Measurements from ENCODE around the gene POT1.

Gene POT1

GRCh38 chr7:124943472-124943871, 13.8 kb upstream of the POT1 start:
- POLR2A ChIA-PET = no interaction called here
- CTCF ChIA-PET = no interaction called here
- no peak for DNase-seq (ENCODE audit: extremely low spot score)
- TF ChIP-seq L3MBTL2 (conservative IDR thresholded peaks at IDR 0.05) = no peak

- no peak for DNase-seq (ENCODE audit: extremely low spot score)
- CTCF ChIA-PET = no interaction called here
- TF ChIP-seq HDGF (IDR thresholded peaks at IDR 0.05; ENCODE audit: borderline replicate concordance) = no peak
- TF ChIP-seq ZNF384 (IDR thresholded peaks at IDR 0.05) = no peak
- POLR2A ChIA-PET = no interaction called here
Observed at GRCh38 chr7:124942399-124942798, 12.8 kb upstream of the POT1 start.

GRCh38 chr7:124940306-124940705, 10.7 kb upstream of the POT1 start:
- POLR2A ChIA-PET = no interaction called here
- TF ChIP-seq ELF4 (IDR thresholded peaks at IDR 0.05) = no peak
- no peak for TF ChIP-seq ZNF384 (IDR thresholded peaks at IDR 0.05)
- no peak for TF ChIP-seq FOXA1 (IDR thresholded peaks at IDR 0.05)
- TF ChIP-seq FOXM1 (IDR thresholded peaks at IDR 0.05; ENCODE audit: borderline replicate concordance) = no peak
- TF ChIP-seq BHLHE40 (IDR thresholded peaks at IDR 0.05; ENCODE audit: borderline replicate concordance) = no peak
- TF ChIP-seq TARDBP (IDR thresholded peaks at IDR 0.05) = no peak
- no peak for TF ChIP-seq ARNT (IDR thresholded peaks at IDR 0.05)
- no peak for TF ChIP-seq L3MBTL2 (conservative IDR thresholded peaks at IDR 0.05)
- TF ChIP-seq SP1 (IDR thresholded peaks at IDR 0.05) = no peak
- TF ChIP-seq LEF1 (IDR thresholded peaks at IDR 0.05; ENCODE audit: borderline replicate concordance) = no peak
- TF ChIP-seq PKNOX1 (IDR thresholded peaks at IDR 0.05) = no peak
- TF ChIP-seq HDGF (IDR thresholded peaks at IDR 0.05; ENCODE audit: borderline replicate concordance) = no peak
- TF ChIP-seq SUZ12 (IDR thresholded peaks at IDR 0.05) = no peak
- TF ChIP-seq FOXK2 (IDR thresholded peaks at IDR 0.05) = no peak
- no peak for TF ChIP-seq CTBP1 (IDR thresholded peaks at IDR 0.05; ENCODE audit: borderline replicate concordance)
- no peak for TF ChIP-seq NFRKB (IDR thresholded peaks at IDR 0.05)
- no peak for DNase-seq (ENCODE audit: extremely low spot score)
- CTCF ChIA-PET = no interaction called here

- no peak for DNase-seq (ENCODE audit: extremely low spot score)
- ChIA-PET CTCF (no interaction called here), POLR2A (no interaction called here)
- TF ChIP-seq PKNOX1 (IDR thresholded peaks at IDR 0.05) (no peak), SUZ12 (IDR thresholded peaks at IDR 0.05) (no peak), FOXK2 (IDR thresholded peaks at IDR 0.05) (no peak), L3MBTL2 (conservative IDR thresholded peaks at IDR 0.05) (no peak), FOXM1 (IDR thresholded peaks at IDR 0.05; ENCODE audit: borderline replicate concordance) (no peak), BHLHE40 (IDR thresholded peaks at IDR 0.05; ENCODE audit: borderline replicate concordance) (no peak), ARNT (IDR thresholded peaks at IDR 0.05) (no peak)
Observed at GRCh38 chr7:124938128-124938527, 8.5 kb upstream of the POT1 start.

GRCh38 chr7:124937076-124937475, 7.5 kb upstream of the POT1 start:
- no peak for DNase-seq (ENCODE audit: extremely low spot score)
- TF ChIP-seq ARNT (IDR thresholded peaks at IDR 0.05) = no peak
- no peak for TF ChIP-seq NFRKB (IDR thresholded peaks at IDR 0.05)
- no peak for TF ChIP-seq CTBP1 (IDR thresholded peaks at IDR 0.05; ENCODE audit: borderline replicate concordance)
- no peak for TF ChIP-seq HDGF (IDR thresholded peaks at IDR 0.05; ENCODE audit: borderline replicate concordance)
- no peak for TF ChIP-seq FOXM1 (IDR thresholded peaks at IDR 0.05; ENCODE audit: borderline replicate concordance)
- TF ChIP-seq BHLHE40 (IDR thresholded peaks at IDR 0.05; ENCODE audit: borderline replicate concordance) = no peak
- TF ChIP-seq TARDBP (IDR thresholded peaks at IDR 0.05) = no peak
- TF ChIP-seq FOXA1 (IDR thresholded peaks at IDR 0.05) = no peak
- no peak for TF ChIP-seq LEF1 (IDR thresholded peaks at IDR 0.05; ENCODE audit: borderline replicate concordance)
- no peak for TF ChIP-seq PKNOX1 (IDR thresholded peaks at IDR 0.05)
- CTCF ChIA-PET = no interaction called here
- POLR2A ChIA-PET = no interaction called here

GRCh38 chr7:124934841-124935240, 5.2 kb upstream of the POT1 start:
- DNase-seq (ENCODE audit: extremely low spot score) = no peak
- TF ChIP-seq CTBP1 (IDR thresholded peaks at IDR 0.05; ENCODE audit: borderline replicate concordance) = no peak
- no peak for TF ChIP-seq TARDBP (IDR thresholded peaks at IDR 0.05)
- POLR2A ChIA-PET = no interaction called here
- CTCF ChIA-PET = no interaction called here

GRCh38 chr7:124930655-124931597, 1.3 kb upstream of the POT1 start:
- DNase-seq (ENCODE audit: extremely low spot score) = no peak
- ChIA-PET CTCF (no interaction called here), POLR2A (no interaction called here)
- TF ChIP-seq CTBP1 (IDR thresholded peaks at IDR 0.05; ENCODE audit: borderline replicate concordance) (no peak), SP1 (IDR thresholded peaks at IDR 0.05) (no peak), ELF4 (IDR thresholded peaks at IDR 0.05) (no peak), HDGF (IDR thresholded peaks at IDR 0.05; ENCODE audit: borderline replicate concordance) (no peak), TARDBP (IDR thresholded peaks at IDR 0.05) (no peak), FOXA1 (IDR thresholded peaks at IDR 0.05) (no peak), FOXK2 (IDR thresholded peaks at IDR 0.05) (no peak), SUZ12 (IDR thresholded peaks at IDR 0.05) (no peak), BHLHE40 (IDR thresholded peaks at IDR 0.05; ENCODE audit: borderline replicate concordance) (no peak), ZNF384 (IDR thresholded peaks at IDR 0.05) (no peak), FOXM1 (IDR thresholded peaks at IDR 0.05; ENCODE audit: borderline replicate concordance) (no peak), L3MBTL2 (conservative IDR thresholded peaks at IDR 0.05) (no peak), PKNOX1 (IDR thresholded peaks at IDR 0.05) (no peak), LEF1 (IDR thresholded peaks at IDR 0.05; ENCODE audit: borderline replicate concordance) (no peak)

All from HEK293T (cell line).